Astrocyte of the cerebellum (primary cell): ENCODE results near the gene EXOC6B.
A peak's percentile ranks its signal among the peaks of the same experiment; 100 is the strongest.

Experiments
- DNase-seq: peaks from one replicate; pipeline ENCODE4 v3.0.0-alpha.2; 2011; ENCODE audit warnings: low read depth
- H3K4me3 ChIP-seq: 2 replicates; pipeline ENCODE4 v1.5.1; 2011; ENCODE audit warnings: mild to moderate bottlenecking, low read depth, low read length, moderate library complexity
- CTCF ChIP-seq: IDR thresholded peaks from 2 replicates; pipeline ENCODE4 v1.5.1; 2012; ENCODE audit warnings: low read length, low read depth, moderate library complexity, mild to moderate bottlenecking; ENCODE audit errors: missing control alignments
- in situ Hi-C: cut with HindIII; loops from 2 replicates; pipeline ENCODE4 v1.10.0; 2017; ENCODE audit warnings: low sequenced_read_pairs

The EXOC6B gene

DNA sequence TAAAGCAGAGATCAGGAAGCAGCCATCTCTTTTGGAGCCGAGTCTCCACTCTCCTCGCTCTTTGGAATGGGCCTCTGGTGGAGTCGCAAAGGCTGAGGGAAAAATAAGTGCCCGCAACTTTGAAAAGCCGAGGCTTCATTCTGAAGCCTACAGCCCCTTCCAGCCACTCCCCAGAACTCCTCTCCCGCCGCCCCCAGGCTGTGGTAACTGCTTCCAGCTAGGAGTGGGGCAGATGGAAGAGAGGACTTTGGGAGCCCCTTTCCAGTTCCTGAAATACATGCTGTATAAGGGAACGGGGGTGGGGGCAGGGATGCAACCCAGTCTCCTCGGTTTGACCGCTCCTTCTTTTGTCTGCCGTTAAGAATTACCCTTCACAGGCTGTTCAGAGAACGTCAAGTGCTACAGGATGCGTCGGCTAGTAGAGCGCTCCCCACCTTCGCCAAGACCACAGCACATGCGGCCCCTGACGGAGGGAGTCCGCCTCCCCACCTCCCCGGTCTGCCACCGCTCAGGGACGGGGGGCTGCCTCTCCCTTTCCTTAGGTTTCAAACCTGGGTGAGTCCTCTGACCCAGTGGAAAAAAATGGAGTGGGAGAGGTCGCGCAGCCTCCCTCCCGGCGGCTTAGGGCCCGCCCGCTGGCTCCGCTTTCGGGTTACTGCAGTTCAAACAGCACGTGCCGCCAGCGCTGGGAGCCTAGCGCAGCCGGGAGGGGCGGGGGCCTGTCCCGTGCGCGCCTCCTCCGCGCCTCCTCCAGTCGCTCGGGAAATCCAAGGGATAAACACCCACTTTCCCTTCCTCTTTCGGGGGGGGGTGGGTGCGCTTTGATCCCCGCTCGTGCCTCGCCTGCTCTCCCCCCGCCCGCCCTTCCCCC lies 683.0 kb downstream of the EXOC6B start:
- in situ Hi-C loops, result loop anchor here (25.0 kb wide), 1 partner anchor 331 kb away; no protein-coding TSS in a partner anchor
- DNase-seq, result no peak
- TF ChIP-seq CTCF, result no peak
- peak overlapping the region; percentile 10 for H3K4me3 ChIP-seq

DNA sequence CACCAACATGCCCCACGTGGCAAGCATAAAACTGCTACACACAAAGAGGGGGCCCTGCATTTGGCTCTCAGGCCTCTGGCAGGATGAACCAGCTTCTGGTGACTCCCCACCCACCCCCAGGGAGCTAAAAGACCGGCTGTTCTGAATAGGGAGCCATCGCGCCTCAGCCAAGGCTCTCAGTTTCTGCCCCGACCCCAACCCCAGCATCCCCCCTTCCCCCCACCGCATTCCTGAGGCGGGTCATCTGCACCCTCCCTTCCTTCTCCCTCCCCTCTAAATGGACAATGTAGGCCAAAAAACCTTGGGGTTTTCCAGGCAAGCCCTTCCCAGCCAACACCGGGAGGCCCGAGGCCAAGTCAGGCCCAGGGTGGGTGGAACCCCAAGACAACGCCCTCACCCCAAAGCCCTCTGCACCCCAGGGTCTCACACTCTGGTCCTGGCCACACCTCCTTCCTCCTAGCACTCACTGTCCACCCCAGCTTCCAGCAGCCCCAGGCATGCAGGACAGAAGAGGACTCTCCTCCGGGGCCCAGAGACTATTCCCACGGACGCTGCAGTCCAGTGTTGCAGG lies 683.9 kb downstream of the EXOC6B start:
- no peak for TF ChIP-seq CTCF
- in situ Hi-C loops, result loop anchor here (25.0 kb wide), 1 partner anchor 330 kb away; no protein-coding TSS in a partner anchor
- no peak overlapping the region for H3K4me3 ChIP-seq
- no peak for DNase-seq

GRCh38 chr2:72141032-72141645 lies 684.7 kb downstream of the EXOC6B start:
- no peak for DNase-seq
- TF ChIP-seq CTCF, result no peak
- in situ Hi-C loops, result loop anchor here (25.0 kb wide), 1 partner anchor 329 kb away; no protein-coding TSS in a partner anchor
- H3K4me3 ChIP-seq, result no peak overlapping the region

DNA sequence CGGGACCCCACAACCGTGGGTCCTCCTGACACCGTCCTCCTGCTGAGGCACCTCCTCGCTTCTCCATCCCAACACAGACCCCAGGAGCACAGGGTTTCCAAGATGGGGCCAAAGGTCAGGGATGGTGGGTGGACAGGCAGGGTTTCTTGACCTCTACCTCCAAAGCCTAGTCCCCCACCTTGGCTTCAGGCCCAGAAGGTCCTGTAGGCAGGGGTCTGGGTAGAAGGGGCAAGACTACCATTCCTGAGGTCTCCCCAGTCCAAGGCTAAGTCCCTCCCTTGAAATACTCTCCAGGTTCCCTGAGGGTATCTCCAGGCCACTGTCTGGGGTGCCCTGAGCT lies 685.2 kb downstream of the EXOC6B start:
- DNase-seq, result no peak
- H3K4me3 ChIP-seq, result no peak overlapping the region
- TF ChIP-seq CTCF, result no peak
- in situ Hi-C loops, result loop anchor here (25.0 kb wide), 1 partner anchor 328 kb away; no protein-coding TSS in a partner anchor

DNA sequence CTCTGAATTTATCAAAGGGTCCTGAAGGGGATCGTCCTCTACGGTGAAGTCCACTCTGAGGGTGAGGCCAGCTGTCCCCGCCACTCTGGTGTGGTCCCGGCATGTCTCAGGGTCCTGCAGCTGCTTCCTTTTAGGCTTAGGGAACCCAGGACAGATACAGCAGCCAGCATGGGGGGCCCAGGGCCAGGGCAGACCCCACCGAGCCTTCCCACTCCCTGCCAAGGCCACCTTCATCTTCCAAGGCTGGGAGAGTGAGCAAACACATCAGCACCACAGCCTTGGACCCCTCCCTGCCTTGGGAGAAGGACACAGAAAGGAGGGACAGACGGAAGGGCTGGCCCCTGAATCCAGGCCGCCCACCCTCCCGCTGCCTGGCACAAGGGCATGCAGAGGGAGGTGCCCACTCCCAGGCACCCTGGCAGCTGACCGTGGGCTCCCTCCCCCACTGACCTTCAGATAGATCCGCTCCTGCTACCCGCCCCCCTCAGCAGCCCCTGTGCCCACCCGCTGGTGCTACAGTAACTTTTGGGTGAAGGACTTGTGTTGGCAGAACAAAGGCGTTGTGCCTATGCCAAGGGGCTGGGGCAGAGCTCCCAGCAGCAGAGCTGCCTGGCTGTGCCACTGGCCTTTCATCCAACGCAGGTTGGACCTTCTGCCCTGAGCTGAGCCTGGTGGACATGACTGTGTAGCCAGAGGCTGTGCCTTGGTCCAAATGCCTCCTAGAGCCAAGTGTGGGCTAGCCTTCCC lies 685.8 kb downstream of the EXOC6B start:
- in situ Hi-C loops, result loop anchor here (25.0 kb wide), 1 partner anchor 328 kb away; no protein-coding TSS in a partner anchor
- no peak for TF ChIP-seq CTCF
- no peak for DNase-seq

GRCh38 chr2:72139471-72139873 lies 686.4 kb downstream of the EXOC6B start:
- DNase-seq, result no peak
- in situ Hi-C loops, result loop anchor here (25.0 kb wide), 1 partner anchor 327 kb away; no protein-coding TSS in a partner anchor
- no peak for TF ChIP-seq CTCF
- no peak overlapping the region for H3K4me3 ChIP-seq

More for the DNA sequence above, 685.8 kb downstream of the EXOC6B start:
- H3K4me3 ChIP-seq, result no peak overlapping the region
